Tibial nerve (tissue), 4 donors: Measurements from ENCODE around the gene UBE2F. TPM values are rescaled to one million over a fixed set of nuclear protein-coding genes. Genes with fewer than 3 reads are reported as not detected.
A peak's percentile ranks its signal among the peaks of the same experiment; 100 is the strongest.

Experiments used
- DNase-seq, 2 donors: peaks; one replicate each; pipeline ENCODE4 v3.0.0-alpha.2; 2019; ENCODE audit warnings: low spot score in 2 of 2
- H3K27ac ChIP-seq, 4 donors: fragments of 200-600 bp; sonication (generic) in 3 of 4; one replicate each; pipeline ENCODE4 v1.5.1; 2017 to 2019; ENCODE audit warnings: mild to moderate bottlenecking in 1 of 4
- H3K27me3 ChIP-seq, 2 donors: fragments of 200-600 bp; sonication (generic) in 1 of 2; one replicate each; pipeline versions ENCODE4 v1.5.1 to v1.6.0; 2017 to 2019
- H3K36me3 ChIP-seq, 3 donors: fragments of 200-600 bp; sonication (generic); one replicate each; pipeline ENCODE4 v1.5.1; 2018 to 2019
- H3K4me1 ChIP-seq, 4 donors: fragments of 200-600 bp; sonication (generic) in 3 of 4; one replicate each; pipeline ENCODE4 v1.5.1; 2017 to 2019
- H3K4me3 ChIP-seq, 4 donors: fragments of 200-600 bp; sonication (generic) in 3 of 4; one replicate each; pipeline ENCODE4 v1.5.1; 2017 to 2019; ENCODE audit warnings: mild to moderate bottlenecking in 1 of 4, moderate library complexity in 1 of 4
- H3K9me3 ChIP-seq, 4 donors: fragments of 200-600 bp; sonication (generic) in 3 of 4; one replicate each; pipeline ENCODE4 v1.5.1; 2017 to 2019
- CTCF ChIP-seq, 5 experiments: fragments of 200-600 bp in 3 of 5; fragments of 450-650 bp in 2 of 5; sonication (generic) in 3 of 5; IDR thresholded peaks; one replicate each; pipeline ENCODE4 v1.5.1; 2016 to 2019; ENCODE audit warnings: antibody characterized with exemption in 5 of 5, mild to moderate bottlenecking in 3 of 5, moderate library complexity in 2 of 5
- EP300 ChIP-seq, 2 donors: sonication (generic); formaldehyde crosslinking; IDR thresholded peaks; one replicate each; pipeline ENCODE4 v1.6.1; 2017; ENCODE audit warnings: antibody characterized with exemption in 2 of 2, mild to moderate bottlenecking in 1 of 2
- POLR2A ChIP-seq, 2 donors: fragments of 450-650 bp; IDR thresholded peaks; one replicate each; pipeline ENCODE4 v1.6.1; 2017; ENCODE audit warnings: antibody characterized with exemption in 2 of 2, mild to moderate bottlenecking in 2 of 2, moderate library complexity in 2 of 2
- WGBS, 2 donors: methylation state at CpG; one replicate each; pipeline ENCODE4 v1.1.5; 2018; 5-methylcytosine and 5-hydroxymethylcytosine counted together
- total RNA-seq, 4 donors: library from RNA; depleted of rRNA; stranded (reverse); fragments of >200 nt; gene quantifications; one replicate each; pipeline ENCODE4 v1.1.0, GENCODE V29; 2016

UBE2F gene
- 10 to 100 TPM; 35.1 to 73.8 (median 41.2) TPM for total RNA-seq

DNA sequence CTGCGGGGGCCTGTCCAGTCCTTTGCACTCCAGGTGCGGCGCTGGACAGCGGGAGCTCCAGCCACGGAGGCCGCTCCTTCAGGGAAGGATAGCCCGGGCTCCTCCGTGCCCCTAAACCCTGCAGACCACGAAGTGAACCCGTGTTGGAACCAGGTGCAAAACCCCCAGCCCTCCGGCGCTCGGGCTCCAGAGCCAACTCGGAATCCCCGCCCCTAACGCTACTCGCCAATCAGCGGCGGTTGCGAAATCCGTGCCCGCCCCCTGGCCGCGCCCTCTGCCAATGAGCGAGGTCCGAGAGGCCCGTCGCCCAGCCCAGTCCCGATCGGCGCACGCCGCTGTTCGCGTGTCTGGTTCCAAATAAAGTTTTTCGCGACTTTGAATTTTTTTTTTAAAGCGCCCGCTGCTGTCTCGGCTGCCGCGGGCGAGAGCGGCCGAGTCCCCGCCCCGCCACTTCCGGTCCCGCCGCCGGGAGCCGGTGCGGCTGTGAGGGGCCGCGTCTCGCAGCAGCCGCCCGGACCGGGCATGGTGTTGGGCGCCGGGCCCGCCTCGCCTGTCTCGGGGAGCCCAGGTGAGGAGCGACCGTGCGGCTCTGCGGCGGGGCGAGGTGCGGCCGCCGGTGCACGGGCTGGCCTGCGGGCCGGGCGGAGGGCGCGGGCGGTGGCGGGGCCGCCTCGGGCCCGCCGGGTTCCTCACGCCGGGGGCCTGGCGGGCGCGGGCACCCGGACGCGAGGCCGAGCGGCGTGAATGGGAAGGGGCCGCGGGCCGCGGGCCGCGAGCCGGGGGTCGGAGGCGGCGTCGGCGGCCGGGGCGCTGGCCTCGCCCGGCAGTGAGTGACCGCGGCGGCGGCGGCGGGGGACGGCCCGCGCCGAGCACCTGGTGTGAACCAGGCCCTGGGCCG, at the start of gene UBE2F:
TSS of gene UBE2F (plus strand) at position 450 of the 898 bp plus-strand sequence. CDS start 6,094 bp downstream, outside the sequence.
- peak; percentile 96 to 97 for DNase-seq
- Histone ChIP-seq H3K4me3 (peak within 1 kb of the TSS; percentile 51 to 88 (median 64)), H3K27ac (peak within 1 kb of the TSS in 3 of 4 donors; percentile 74 to 82 (median 74)), H3K36me3 (no peaks in the 10 kb centered on the region), H3K27me3 (no peaks in the 10 kb centered on the region), H3K9me3 (peaks cover 0 to 12% (median 0%) of the 10 kb centered on the region in 4 donors), H3K4me1 (peaks cover 0 to 42% (median 28%) of the 10 kb centered on the region in 4 donors)
- peak; percentile 81 to 88 for TF ChIP-seq EP300 (IDR thresholded peaks at IDR 0.05)
- TF ChIP-seq POLR2A (IDR thresholded peaks at IDR 0.05): peak; percentile 68 to 75
- TF ChIP-seq CTCF (IDR thresholded peaks at IDR 0.05): peak in 1 of 5 experiments; percentile 27
- 0 to 1% methylated on average over 54 to 77 of the region's 123 CpGs for WGBS, 2 donors

DNA sequence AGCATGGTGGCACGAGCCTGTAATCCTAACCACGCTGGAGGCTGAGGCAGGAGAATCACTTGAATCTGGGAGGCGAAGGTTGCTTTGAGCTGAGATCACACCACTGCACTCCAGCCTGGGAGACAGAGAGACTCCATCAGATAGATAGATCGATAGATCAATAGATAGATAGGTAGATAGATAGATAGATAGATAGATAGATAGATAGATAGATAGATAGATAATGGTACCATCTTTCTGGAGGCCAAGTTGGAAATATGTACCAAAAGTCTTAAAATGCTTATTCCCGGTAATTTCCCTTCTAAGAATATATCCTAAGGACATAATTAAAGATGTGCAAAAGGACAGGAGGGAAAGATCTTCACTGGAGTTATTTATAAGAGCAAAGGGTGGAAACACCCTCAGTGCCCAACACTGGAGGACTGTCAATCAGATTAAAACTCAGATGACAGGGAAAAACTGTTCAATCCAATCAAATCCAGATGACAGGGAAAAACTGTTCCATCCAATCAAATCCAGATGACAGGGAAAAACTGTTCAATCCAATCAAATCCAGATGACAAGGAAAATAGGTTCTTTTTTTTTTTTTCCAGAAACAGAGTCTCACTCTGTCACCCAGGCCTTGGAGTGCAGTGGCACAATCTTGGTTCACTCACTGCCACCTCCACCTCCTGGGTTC, 49.0 kb upstream of the UBE2F start:
- DNase-seq: no peak
- Histone ChIP-seq H3K4me3 (no peak overlapping the region), H3K27ac (no peak overlapping the region), H3K9me3 (no peaks in the 10 kb centered on the region), H3K36me3 (no peaks in the 10 kb centered on the region), H3K27me3 (no peaks in the 10 kb centered on the region), H3K4me1 (no peaks in the 10 kb centered on the region)
- TF ChIP-seq POLR2A (IDR thresholded peaks at IDR 0.05) (no peak), CTCF (IDR thresholded peaks at IDR 0.05) (no peak), EP300 (IDR thresholded peaks at IDR 0.05) (no peak)
- 93% methylated on average over 5 of the region's 5 CpGs for WGBS, 2 donors

- DNase-seq: no peak
- WGBS, 2 donors: 61 to 62% methylated on average over 6 of the region's 6 CpGs
- H3K27ac ChIP-seq: no peak overlapping the region
Observed at GRCh38 chr2:237919593-237919992, 47.2 kb upstream of the UBE2F start.

DNA sequence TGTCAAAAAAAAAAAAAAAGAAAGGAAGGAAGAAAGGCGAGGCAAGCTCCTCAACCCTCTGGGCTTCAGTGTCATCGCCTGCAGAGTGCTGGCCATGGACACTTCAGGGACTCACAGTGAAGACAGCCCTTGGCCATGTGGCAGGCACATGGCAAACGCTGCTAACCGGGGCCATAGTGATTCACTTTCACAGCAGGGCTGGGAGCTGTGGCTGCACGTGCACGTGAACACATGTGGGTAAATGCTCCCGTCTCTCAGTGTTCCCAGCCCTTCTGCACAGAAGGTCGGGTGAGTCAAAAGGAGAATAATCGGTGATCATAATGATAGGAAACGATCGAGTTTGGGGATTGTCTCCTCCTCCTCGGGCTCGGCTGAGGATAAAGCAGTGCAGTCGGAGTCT, 46.1 kb upstream of the UBE2F start:
- Histone ChIP-seq H3K27ac (no peak overlapping the region), H3K9me3 (no peaks in the 10 kb centered on the region), H3K36me3 (no peaks in the 10 kb centered on the region), H3K27me3 (no peaks in the 10 kb centered on the region), H3K4me3 (no peak overlapping the region), H3K4me1 (peaks cover 0 to 11% (median 0%) of the 10 kb centered on the region in 4 donors)
- TF ChIP-seq CTCF (IDR thresholded peaks at IDR 0.05): no peak
- no peak for TF ChIP-seq POLR2A (IDR thresholded peaks at IDR 0.05)
- TF ChIP-seq EP300 (IDR thresholded peaks at IDR 0.05): no peak
- DNase-seq: no peak
- WGBS, 2 donors: 64 to 74% methylated on average over 14 of the region's 14 CpGs

More at GRCh38 chr2:237919593-237919992, 47.2 kb upstream of the UBE2F start:
- no peaks in the 10 kb centered on the region for H3K9me3 ChIP-seq
- H3K36me3 ChIP-seq: no peaks in the 10 kb centered on the region
- H3K4me1 ChIP-seq: peaks cover 0 to 11% (median 0%) of the 10 kb centered on the region in 4 donors
- no peak overlapping the region for H3K4me3 ChIP-seq
- no peaks in the 10 kb centered on the region for H3K27me3 ChIP-seq
- TF ChIP-seq POLR2A (IDR thresholded peaks at IDR 0.05): no peak
- no peak for TF ChIP-seq EP300 (IDR thresholded peaks at IDR 0.05)
- TF ChIP-seq CTCF (IDR thresholded peaks at IDR 0.05): no peak
